Retinal pigment epithelial cell (primary cell): ENCODE data around the gene RRP8.

Experiments
- DNase-seq: peaks from one replicate; pipeline ENCODE4 v3.0.0-alpha.2; 2010; ENCODE audit warnings: low read depth
- H3K4me3 ChIP-seq: 2 replicates; pipeline ENCODE4 v1.5.1; 2011; ENCODE audit warnings: mild to moderate bottlenecking, low read length, control low read depth, moderate library complexity
- TF ChIP-seq, protein P1 (sequence below): conservative IDR thresholded peaks from 2 replicates; pipeline ENCODE4 v1.5.1; 2011; ENCODE audit warnings: low read depth, low read length, control low read depth, inconsistent platforms

RRP8 gene

DNA sequence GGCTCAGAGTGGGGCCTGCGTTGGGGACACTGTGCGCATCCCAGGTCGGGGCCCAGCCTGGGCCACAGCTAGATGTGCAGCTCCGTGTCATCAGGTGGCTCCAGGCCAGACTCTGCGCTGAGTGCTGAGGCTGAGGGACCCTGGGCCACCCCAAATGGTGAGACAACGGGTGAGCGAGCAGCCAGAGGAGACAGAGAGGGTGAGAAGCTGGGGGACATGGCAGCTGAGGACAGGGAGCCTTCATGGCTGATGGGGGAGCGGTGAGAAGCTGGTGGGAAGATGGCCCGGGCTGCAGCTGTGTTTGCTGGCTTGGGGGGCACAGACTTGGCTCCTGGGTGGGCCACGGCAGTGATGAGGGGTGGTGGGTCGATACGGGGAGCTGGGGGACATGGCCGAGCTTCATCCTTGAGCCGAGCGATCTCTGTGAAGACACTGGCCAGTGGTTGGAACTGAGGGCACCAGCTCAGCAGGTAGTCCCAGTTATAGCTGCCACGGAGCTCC, 18.3 kb upstream of the RRP8 start:
- no peak overlapping the region for H3K4me3 ChIP-seq
- no peak for DNase-seq
- TF ChIP-seq, protein P1, sequence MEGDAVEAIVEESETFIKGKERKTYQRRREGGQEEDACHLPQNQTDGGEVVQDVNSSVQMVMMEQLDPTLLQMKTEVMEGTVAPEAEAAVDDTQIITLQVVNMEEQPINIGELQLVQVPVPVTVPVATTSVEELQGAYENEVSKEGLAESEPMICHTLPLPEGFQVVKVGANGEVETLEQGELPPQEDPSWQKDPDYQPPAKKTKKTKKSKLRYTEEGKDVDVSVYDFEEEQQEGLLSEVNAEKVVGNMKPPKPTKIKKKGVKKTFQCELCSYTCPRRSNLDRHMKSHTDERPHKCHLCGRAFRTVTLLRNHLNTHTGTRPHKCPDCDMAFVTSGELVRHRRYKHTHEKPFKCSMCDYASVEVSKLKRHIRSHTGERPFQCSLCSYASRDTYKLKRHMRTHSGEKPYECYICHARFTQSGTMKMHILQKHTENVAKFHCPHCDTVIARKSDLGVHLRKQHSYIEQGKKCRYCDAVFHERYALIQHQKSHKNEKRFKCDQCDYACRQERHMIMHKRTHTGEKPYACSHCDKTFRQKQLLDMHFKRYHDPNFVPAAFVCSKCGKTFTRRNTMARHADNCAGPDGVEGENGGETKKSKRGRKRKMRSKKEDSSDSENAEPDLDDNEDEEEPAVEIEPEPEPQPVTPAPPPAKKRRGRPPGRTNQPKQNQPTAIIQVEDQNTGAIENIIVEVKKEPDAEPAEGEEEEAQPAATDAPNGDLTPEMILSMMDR = no peak

DNA sequence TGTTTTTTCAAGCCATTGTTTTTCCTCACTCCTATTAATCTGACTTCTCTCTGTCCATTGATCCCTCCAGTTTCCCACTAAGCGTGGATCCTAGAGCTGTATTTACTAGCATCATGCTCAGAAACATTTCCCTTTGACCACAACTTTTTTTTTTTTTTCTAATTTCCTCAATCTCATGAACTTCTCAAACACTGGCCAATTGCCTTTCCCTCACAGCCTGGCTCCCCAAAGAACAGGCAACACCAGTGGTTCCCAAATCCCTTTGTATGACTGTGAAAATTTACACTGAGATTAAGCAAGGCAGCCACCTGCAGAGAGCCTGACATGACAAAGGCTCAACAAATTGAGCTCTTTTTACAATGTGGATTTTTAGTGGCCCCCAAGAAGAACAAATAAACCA, 17.2 kb upstream of the RRP8 start:
- no peak overlapping the region for H3K4me3 ChIP-seq
- no peak for DNase-seq
- TF ChIP-seq, protein P1 = no peak

DNA sequence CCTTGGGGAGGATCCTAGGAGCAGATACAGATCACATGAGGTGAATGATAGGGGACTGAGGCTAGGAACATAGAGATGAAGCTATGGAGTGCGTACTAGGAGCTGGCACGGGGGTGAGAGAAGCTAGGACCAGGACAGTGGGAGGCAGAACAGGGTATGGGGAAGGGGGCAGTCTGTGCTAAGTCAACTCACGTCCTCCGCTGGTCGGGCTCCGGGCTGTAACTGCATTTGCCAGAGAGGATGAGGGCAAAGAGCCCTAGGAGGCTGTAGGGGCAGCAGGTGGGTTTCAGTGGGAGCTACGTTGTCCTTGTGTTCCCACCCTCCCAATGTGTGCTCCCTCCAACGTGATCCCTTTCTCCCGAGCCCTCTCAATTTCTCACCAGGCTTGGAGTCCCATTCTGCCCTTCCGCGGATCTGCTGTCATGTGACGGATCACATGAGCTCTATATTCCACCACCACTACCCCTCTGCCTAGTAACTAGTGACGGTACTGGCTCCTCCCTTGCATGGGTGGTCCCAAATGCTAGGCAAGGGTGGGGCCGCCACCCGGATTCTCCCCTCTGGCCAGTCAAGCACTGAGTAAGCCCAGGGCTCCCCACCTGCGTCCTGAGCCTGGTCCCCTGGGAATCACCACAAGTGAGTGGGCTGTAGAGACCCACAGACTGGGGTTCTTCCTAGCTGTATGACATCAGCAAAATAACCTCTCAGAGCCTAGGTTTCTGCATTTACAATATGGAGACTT, 15.8 kb upstream of the RRP8 start, which contains the start of gene TPP1:
TSS of gene TPP1 (minus strand) at position 419 of the 742 bp plus-strand sequence. CDS start at position 397, 22 bp downstream.
- peak; percentile 78 for DNase-seq
- TF ChIP-seq, protein P1 = no peak

DNA sequence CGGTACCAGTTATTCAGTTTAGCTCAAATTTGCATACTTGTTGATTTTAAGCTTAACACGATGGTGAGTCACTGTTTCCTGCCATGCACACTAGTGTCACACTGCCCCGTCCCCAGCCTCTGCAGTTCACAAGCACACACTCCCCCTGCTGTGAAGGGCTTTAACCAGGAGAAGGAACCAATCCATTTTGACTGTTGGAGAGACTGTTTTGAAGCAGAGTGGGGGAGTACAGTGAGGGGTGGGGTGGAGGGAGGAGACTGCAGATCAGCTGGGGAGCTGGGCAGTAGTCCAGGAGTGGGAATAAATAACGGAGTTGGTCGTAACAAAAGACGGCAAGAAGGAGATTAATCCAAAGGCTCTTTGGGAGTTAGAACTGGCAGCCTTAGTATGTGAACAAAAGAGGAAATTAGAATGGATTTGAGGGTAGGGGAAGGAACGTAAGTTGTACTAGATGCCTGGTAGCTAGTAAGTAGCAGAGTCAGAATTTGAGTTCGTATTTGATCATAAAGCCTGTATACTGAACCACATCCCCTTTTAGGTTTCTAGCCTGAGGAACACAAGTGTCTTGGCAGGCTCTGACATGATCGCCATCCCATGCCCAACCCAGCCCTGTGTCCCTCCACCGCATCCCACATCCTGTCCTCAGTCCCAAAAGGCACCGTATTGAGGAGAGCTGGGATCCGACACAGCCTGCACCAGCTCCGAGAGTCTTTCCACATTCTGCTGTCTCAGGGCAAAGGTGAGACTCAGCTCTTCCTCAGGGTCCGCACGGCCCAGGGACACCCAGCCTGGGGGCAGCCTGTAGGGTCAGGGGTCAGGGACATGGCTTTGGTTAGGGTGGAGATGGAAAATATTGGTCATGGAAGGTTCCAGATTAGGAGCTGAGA, 14.9 kb upstream of the RRP8 start:
- DNase-seq = peak; percentile 95
- TF ChIP-seq, protein P1 = peak; percentile 33
- H3K4me3 ChIP-seq = peak overlapping the region; percentile 99

More for the DNA sequence above, 15.8 kb upstream of the RRP8 start, which contains the start of gene TPP1:
- H3K4me3 ChIP-seq = peak within 1 kb of the TSS; percentile 99

DNA sequence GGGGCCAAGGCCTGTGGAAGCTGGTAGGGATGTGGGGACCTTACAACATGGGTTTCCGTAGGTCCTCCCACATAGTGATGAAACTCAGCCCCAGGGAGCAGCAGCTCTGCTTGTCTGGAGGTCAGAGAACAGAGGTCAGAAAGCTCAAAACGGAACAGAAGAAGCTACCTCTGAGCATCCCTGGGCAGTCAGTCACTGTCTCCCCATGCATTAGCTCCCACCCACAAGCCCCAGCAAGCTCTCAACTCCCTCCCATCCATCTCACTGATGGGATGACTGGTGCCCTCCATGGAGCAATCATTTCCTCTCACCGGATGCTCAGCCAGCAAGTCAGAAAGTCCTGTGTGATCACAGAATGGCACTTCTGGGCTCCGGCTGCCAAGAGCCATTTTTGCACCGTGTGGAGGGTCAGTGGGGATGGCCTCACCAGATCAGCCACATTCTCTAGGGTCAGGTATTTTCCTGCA, 13.9 kb upstream of the RRP8 start:
- DNase-seq = no peak
- TF ChIP-seq, protein P1 = no peak
- H3K4me3 ChIP-seq = peak overlapping the region; percentile 99

DNA sequence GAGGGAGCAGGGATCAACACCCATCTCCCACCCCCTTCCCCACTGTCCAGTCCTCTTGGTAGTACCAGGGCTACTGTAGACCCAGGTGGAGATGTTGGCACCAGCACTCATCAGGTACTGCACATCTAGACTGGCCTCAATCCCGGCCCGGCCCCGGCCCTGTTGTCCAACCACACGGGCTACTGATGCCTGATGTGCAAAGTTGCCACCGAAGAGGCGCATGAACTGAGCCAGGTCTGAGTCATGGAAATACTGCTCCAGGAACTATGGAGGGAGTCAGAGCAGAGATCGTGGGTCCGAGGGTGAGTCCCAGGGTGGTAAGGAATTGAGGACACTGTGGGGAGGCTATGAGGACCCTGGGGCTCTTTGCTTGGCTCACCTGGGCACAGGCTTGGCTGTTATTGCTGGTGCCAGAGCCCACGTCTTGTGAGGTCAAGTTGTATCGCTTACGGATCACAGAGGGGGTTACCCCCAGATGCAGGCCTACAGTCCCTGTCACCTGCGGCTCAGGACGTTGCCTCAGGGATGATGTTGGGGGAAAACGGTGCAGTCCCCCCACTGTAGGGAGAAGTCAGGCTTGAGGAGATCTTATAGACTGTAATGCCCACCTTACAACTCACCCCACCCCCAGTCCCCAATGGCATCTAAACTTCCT, 13.3 kb upstream of the RRP8 start:
- DNase-seq = no peak
- no peak overlapping the region for H3K4me3 ChIP-seq
- TF ChIP-seq, protein P1 = no peak
